GM12873 (cell line): ENCODE data around the gene MTCH1.

Experiments
- CTCF ChIP-seq: IDR thresholded peaks from 2 replicates; pipeline ENCODE4 v1.5.1; 2012; ENCODE audit warnings: low read depth, mild to moderate bottlenecking, moderate library complexity, low read length, control low read depth; ENCODE audit not compliant: insufficient read depth; ENCODE audit errors: missing control alignments

The MTCH1 gene

GRCh38 chr6:36963451-36964290 lies 22.3 kb downstream of the MTCH1 start:
- no peak for TF ChIP-seq CTCF

GRCh38 chr6:36962874-36963273 lies 23.1 kb downstream of the MTCH1 start:
- no peak for TF ChIP-seq CTCF

DNA sequence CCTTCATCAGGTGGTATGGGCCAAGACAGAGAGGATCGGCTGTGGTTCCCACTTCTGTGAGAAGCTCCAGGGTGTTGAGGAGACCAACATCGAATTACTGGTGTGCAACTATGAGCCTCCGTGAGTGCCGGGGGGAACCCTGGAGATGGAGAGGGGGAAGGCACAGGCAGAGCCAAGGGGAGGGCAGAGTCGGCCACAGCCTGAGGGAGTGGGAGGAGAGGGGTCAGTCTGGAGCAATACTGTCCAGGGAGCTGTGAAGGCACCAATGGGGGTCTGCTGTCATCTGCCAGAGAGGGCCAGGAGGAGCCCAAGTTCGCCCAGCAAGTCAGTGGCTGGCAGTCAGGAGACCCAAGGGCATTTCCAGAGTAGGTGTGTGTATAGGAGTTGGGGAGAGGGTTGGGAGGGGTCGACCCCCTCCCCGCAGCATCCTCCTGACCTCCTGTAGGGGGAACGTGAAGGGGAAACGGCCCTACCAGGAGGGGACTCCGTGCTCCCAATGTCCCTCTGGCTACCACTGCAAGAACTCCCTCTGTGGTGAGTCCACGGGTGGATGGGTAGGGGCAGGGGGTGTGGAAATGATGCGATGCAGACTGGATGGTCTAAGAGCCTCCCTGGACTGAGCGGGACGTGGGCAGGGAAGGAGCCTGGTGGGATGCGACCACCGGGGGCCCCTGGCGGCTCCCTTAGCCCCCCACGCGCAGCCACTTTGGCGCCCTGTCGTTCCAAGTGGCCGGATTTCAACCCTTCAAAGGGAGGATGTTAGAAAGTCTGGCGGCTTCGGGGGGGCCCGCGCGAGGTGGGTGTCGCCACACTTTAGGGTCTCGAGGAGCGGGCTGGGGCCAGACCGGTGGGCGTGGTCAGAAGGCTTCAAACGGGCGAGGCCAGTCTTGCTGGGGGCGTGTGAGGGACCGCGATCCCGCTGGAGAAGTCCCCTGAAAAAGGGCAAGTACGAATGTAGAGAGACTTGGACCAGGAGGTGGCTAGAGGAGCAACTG lies 24.3 kb downstream of the MTCH1 start:
- no peak for TF ChIP-seq CTCF

DNA sequence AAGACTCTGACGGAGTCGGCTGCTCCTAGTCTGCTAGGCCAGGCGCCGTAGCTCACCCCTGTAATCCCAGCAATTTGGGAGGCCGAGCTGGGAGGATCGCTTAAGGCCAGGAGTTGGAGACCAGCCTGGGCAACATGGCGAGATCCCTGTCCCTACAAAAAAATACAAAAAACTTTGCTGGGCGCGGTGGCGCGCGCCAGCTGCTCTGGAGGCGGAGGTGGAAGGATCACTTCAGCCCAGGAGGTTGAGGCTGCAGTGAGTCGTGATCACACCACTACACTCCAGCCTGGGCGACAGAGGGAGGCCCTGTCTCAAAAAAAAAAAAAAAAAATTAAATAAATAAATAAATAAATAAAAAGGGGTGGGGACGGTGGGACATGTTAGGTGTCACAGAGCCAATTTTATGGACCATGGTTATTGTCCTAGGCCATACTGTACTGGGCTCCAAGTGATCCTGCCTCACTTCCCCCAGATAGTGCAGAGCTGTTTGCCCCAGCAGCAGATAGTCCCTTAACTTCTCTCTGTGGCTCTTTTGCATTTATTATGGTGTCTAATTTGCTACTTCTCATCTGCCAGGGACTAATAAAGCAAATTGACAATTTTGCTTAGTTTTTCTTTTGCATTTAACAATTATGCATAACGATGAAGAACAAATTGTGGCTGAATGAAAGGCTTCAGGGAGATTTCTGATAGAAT lies 26.3 kb downstream of the MTCH1 start:
- TF ChIP-seq CTCF: no peak

DNA sequence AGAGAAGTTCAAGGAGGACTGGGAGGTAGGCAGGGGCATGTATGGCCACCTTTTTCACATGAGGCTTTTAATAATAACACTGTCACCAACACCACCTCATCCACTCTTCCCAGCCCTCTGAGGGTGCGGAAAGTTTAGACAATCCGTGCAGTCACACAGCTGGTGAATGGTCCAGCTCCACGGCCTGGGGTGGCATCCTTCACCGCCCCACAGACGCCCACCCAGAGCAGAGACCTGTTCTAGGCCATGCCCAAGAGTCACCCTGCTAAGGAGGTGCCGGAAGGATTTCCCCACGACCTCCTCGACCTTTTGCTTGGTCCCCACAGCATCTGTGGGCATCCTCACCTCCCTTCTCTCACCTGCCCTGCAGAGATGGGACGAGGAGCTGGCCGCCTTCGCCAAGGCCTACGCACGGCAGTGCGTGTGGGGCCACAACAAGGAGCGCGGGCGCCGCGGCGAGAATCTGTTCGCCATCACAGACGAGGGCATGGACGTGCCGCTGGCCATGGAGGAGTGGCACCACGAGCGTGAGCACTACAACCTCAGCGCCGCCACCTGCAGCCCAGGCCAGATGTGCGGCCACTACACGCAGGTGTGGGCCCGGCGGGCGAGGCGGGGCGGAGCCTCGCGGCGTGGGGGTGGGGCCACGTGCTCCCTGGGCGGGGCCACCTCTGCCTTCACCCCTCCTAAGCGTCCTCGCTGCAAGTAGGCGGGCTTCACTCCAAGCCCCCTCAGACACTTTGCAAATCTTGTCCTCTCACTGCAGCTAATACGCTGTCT lies 27.0 kb downstream of the MTCH1 start:
- TF ChIP-seq CTCF: no peak

DNA sequence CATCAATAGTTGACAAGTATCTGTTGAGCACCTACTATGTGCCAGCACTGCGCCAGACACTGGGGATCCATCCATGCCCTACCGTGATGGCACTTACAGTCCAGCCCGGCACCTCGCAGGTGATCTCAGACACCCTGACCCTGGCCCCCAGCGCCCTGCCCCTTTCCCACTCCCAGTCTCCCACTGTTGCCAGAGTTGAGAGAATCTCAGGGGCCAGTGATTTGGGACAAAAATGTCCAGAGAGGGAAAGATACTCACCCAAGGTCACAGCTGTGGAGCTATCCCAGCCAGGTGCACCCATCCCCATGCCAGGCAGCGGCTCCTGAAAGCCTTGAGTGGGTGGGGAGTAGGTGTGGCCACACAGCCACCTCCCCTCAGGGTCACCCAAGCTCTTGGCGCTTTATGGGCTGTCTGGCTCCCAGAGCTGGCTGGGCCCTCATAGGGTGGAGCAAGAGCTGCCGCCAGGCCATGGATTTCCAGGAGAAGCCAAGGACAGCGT lies 28.2 kb downstream of the MTCH1 start:
- TF ChIP-seq CTCF: no peak
